GM12878 (cell line): ENCODE results near the gene TEDC1.

ENCODE experiments used
- CTCF ChIP-seq, 3 experiments: IDR thresholded peaks in 2 of 3; conservative IDR thresholded peaks in 1 of 3; 2 replicates each; pipeline ENCODE4 v1.5.1; 2011; ENCODE audit warnings: low read depth in 3 of 3, low read length in 3 of 3, mild to moderate bottlenecking in 3 of 3, control low read depth in 2 of 3, moderate library complexity in 2 of 3, inconsistent platforms in 1 of 3, mixed read lengths in 1 of 3; ENCODE audit not compliant: control insufficient read depth in 2 of 3, insufficient read depth in 1 of 3; ENCODE audit errors: extremely low read depth in 1 of 3
- EP300 ChIP-seq, 2 experiments: fragments of 150-350 bp in 1 of 2; IDR thresholded peaks; 2 replicates each; pipeline ENCODE4 v1.6.1; 2011 to 2012; ENCODE audit warnings: low read depth in 2 of 2, low read length in 2 of 2, borderline replicate concordance in 1 of 2, improper control_type of control experiment in 1 of 2, inconsistent platforms in 1 of 2; ENCODE audit not compliant: control insufficient read depth in 1 of 2
- EZH2 ChIP-seq: IDR thresholded peaks from 2 replicates; pipeline ENCODE4 v1.6.1; 2012; ENCODE audit warnings: low read depth, mild to moderate bottlenecking, control low read depth, inconsistent platforms, low read length, borderline replicate concordance; ENCODE audit not compliant: control insufficient read depth
- JUND ChIP-seq: IDR thresholded peaks from 2 replicates; pipeline ENCODE4 v1.6.1; 2012; ENCODE audit warnings: low read depth, mild to moderate bottlenecking, low read length, improper control_type of control experiment, moderate library complexity
- NFYA ChIP-seq: IDR thresholded peaks from 2 replicates; pipeline ENCODE4 v1.6.1; 2011; ENCODE audit warnings: low read depth, mild to moderate bottlenecking, low read length, improper control_type of control experiment, borderline replicate concordance
- SP1 ChIP-seq: IDR thresholded peaks from one replicate; pipeline ENCODE4 v1.6.1; 2011; ENCODE audit warnings: low read depth, low read length
- SREBF2 ChIP-seq: IDR thresholded peaks from 2 replicates; pipeline ENCODE4 v1.6.1; 2012; ENCODE audit warnings: mild to moderate bottlenecking, low read length
- TCF12 ChIP-seq: IDR thresholded peaks from 2 replicates; pipeline ENCODE4 v1.6.1; 2011; ENCODE audit warnings: low read depth, mild to moderate bottlenecking, low read length
- YY1 ChIP-seq: IDR thresholded peaks from 2 replicates; pipeline ENCODE4 v1.6.1; 2011; ENCODE audit warnings: low read depth, mild to moderate bottlenecking, low read length
- ZNF274 ChIP-seq: IDR thresholded peaks from one replicate; pipeline ENCODE4 v1.8.0; 2011; ENCODE audit not compliant: insufficient read length, insufficient read depth

DNA sequence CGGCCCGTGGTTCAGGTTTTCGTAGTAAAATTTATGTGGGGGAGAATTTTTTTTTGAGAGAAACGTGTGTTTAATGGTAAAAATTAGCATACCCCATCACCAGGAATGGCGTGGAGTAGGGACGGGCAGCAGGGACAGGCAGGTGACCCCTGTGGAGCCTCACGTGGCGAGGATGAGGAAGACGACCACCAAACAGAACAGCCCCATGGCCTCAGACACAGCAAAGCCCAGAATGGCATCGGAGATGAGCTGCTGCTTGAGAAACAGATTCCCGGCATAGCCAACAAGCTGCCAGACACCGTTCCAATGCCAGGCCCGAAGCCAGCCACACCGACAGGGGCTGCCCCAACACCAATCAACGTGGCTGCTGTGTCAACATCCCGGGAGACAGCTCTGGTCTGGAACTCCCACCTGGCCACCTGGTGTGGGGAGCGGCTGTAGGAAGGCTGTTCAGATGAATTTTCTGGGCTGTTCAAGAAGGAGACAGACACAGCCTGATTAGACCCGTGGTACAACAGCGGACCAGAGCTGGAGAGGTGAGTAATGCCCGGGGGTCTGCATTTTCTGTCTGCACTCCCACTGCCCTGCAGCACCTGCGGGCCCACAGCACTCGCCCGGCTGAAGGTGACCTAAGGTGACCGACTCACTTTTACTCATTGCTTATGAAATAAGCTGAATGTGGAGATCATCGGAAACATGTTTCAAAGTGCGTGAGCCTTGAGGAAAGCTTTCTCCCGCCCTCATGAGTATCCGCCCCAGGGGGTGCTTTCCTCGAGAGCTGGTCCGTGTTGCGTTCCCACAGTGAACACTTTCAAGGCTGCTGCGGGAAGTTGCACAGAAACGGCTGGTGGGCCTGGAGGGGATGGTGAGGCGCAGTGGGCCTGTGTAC lies 45.9 kb downstream of the TEDC1 start:
- TF ChIP-seq JUND (no peak), SREBF2 (no peak), YY1 (no peak), CTCF (IDR thresholded peaks at IDR 0.05 in 2 of 3, conservative IDR thresholded peaks at IDR 0.05 in 1 of 3; ENCODE audit: control insufficient read depth in 2 of 3, extremely low read depth in 1 of 3, insufficient read depth in 1 of 3, low read depth in 3 of 3, low read length in 3 of 3) (no peak), EZH2 (no peak), NFYA (no peak), TCF12 (no peak), ZNF274 (no peak), SP1 (no peak), EP300 (IDR thresholded peaks at IDR 0.05; ENCODE audit: borderline replicate concordance in 1 of 2, control insufficient read depth in 1 of 2, low read depth in 2 of 2, low read length in 2 of 2) (no peak)
